ENCODE results near the gene NTNG1.

NTNG1 gene

DNA sequence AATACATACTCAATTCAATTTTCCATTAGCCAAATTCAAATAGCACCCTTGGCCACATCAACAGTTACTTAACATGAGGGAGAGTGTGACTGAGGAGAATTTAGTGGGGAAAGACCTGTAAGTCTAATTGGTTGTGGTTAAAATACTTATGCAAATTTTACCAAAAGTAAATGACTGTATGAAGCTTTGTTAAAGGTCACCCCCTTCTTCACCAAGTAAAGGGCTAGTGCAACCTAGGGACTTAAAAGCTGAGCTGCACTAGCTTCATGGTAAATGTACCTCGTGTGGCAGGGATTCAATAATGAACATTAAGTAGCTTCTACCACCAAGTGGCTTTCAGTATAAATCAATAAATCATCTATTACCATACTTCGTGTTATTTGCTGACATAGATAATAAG is 372.0 kb downstream of the NTNG1 start:
- DNase-seq (ENCODE audit: low spot score) = no peak

DNA sequence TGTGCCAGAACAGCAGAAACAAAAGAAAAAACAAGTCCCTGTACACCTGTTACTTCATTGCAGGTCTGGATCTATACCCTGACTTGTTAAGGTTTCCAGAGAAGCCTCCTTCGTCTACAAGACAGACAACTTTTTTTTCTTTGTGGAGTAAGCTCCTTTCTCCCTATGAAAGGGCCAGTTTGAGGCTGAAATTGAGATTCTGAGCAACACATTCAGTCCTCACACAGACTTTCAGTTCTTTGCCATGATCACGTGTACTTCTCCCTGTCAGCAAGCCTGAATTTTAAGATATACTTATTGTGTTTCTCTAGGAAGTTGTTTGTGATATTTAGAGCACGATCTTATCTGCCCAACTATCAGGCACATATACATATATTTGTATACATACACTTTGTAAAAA is 374.0 kb downstream of the NTNG1 start:
- DNase-seq (ENCODE audit: low spot score) = no peak

DNA sequence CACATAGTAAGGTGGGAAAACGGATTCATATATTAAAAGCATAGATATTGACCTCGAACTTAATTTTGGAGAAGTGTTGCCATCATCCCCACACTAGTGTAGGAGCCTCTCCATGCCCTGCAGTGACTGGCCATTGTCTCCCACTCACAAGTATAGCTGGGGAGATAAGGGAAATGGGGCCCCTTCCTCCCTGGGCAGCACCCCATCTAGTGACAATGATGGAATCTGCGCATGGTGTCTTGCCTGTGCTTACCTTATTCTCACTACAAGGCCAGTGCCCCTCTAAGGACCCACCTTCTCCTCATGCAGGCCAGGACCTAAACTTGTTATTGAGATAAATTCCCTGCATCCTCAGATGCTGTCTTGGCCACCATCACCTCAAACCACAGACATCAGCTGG is 374.9 kb downstream of the NTNG1 start:
- no peak for DNase-seq (ENCODE audit: low spot score)

DNA sequence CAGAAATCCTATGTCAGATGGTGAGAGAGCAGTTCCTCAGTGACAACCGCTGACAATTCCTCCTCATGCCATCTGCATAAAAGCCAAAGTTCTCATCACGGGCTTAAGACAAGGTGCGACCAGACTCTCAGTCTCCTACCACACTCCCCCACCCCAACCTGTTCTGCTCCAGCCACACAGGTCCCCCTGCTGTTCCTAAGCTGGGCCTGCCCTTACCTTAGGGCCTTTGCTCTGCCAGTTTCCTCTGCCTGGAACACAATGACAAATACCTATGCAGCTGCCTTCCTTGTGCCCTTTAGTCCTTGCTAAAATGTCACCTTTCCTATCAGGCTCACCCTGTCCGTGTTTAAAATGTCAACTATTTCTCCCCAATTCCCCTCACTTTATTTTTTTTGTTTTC is 382.2 kb downstream of the NTNG1 start:
- no peak for DNase-seq (ENCODE audit: low spot score)

DNA sequence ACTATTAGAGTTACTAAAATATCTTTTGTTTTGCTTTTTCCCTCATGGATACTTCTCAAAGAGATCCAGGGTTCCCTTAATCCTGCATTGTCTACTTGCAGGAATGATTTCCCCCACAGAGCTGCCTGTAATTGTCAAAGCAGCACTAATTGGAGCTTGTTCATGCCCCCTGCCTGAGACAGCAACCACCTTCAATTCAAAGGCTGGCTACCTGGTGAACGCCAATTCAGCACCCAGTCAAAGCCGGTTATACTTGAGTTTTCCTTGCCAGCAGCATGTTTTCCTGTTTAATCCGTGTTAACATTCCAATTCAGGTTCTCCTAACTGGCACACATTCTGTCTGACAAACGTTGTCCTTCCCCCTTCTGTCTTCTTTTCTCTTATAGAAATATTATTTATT is 382.9 kb downstream of the NTNG1 start:
- DNase-seq (ENCODE audit: low spot score) = no peak

DNA sequence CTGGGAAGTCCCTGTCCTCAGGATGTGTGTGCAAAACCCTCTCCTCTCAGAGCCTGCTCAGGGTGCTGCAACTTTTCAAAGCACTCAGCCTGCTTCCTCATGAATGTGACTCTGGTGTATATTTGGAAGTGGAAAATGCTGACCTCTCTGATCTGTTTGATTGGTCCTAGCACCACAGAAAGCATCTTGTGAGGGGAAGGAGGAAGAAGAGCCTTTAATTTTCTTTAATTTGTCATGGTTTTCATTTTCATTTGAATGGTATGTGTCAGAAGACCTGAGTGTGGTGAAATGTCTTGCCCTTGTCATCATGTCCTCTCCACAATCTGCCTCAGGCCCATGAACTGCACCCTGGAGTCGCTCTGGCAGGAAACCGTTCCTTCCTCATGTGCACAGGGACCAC is 383.5 kb downstream of the NTNG1 start:
- no peak for DNase-seq (ENCODE audit: low spot score)

DNA sequence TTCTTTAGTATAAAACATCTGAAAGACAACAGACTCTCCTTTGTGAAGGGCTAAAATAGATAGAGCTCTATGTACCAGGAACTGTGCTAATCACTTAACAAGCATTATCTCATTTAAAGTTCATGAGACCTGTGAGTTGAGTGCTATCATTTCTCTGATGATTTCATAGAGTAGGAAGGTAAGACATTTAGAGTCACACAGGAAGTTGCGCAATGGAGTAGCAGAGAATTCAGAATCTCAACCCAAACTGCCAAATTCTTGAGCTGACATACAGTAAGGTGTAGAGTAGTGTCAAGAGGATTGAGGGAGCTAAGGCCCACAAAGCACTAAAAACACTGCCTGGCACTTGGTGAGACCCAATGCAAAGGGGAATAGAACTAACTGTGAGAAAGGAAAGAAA is 384.3 kb downstream of the NTNG1 start:
- no peak for DNase-seq (ENCODE audit: low spot score)

DNA sequence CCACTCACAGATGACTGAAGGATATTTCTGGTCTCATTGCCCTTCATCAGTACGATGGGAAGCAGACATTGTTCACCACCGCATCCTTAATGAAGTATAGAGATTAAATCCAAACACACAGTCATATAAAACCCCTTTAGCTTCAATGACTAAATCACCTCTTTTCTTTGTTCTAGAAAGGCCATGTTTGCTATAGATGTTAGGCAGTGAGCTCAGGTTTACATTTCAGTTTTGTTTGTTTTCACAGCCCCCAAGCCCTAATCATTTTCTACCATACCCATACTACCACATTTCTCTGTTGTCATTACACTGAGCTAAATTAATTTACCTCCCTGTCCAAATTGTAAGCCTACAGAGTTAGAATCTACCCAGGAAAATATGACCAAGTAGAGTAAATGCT is 385.1 kb downstream of the NTNG1 start:
- DNase-seq (ENCODE audit: low spot score) = no peak

DNA sequence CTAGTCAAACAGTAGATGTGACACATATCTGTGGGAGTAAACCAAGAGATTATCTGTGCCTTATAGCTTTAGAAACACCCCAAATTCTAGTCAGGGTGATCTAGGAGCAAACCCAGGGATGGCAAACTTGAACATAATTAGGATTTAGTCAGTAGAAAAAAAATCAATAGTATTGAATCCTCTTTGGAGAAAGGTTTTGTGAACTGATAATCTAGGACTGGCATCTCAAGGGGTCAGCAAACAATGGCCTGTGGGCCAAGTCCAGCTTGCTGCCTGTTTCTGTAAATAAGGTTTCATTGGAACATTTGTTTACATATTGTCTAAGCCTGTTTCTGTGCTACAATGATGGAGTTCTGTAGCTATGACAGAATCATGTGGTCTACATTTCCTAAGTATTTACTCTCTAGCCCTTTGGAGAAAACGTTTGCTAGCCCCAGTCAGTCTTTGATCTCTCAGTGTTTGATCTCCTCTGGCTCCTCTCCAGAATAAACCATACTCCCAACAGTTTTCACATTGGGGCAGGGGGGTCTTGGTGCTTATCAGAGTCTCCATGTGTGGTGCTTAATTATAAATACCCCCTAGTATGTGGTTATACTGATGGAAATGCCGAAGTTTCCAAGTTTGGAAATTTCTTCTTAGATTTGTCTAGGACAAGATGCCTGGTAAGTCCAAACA is 385.8 kb downstream of the NTNG1 start:
- no peak for DNase-seq (ENCODE audit: low spot score)

DNA sequence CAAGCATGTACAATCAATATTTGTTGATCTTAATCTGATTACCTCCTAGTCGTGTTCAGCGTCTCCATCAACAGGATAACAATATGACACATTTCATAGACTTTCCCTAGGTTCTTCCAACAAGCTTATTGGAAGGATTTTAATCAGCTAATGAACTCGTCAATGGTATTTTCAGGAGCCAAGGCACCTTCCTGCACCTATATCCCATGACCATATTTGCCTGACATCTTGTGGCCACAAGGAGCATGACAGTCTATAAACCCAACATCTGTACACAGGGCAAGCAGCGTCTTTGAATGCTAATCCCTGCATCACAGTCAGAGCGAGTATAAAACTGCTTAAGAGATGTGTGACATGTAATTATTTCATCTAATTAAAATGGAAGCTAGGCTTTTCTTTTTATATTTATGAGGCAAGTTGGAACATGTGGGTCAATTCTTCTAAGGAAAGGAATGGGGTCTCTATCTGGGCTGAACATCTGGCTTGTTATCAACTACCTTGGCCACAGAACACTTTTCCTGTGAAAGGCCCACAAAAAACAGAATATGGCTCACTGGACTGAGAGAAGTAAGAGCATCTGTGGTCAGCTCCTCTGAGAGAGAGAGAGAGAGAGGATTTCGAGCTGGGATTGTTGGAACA is 388.8 kb downstream of the NTNG1 start:
- DNase-seq (ENCODE audit: low spot score) = peak; percentile 78

DNA sequence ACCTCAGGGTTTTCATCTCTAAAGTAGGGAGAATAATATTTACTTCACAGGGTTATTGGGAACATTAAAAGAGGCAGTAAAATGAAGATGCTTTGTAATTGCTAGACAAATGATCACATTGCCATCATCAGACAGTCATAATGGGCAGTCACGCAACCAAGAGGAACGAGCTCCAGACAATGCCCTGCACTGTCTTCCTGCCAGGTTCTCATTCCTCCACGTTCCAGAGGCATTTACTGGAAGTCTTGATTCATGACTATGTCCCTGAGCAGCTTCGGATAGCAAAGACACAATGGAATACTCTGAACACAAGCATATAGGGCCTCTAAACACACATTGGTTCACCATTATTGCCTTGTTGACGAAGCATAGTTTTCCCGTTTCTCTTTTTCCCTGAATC is 389.7 kb downstream of the NTNG1 start:
- peak; percentile 72 for DNase-seq (ENCODE audit: low spot score)

DNA sequence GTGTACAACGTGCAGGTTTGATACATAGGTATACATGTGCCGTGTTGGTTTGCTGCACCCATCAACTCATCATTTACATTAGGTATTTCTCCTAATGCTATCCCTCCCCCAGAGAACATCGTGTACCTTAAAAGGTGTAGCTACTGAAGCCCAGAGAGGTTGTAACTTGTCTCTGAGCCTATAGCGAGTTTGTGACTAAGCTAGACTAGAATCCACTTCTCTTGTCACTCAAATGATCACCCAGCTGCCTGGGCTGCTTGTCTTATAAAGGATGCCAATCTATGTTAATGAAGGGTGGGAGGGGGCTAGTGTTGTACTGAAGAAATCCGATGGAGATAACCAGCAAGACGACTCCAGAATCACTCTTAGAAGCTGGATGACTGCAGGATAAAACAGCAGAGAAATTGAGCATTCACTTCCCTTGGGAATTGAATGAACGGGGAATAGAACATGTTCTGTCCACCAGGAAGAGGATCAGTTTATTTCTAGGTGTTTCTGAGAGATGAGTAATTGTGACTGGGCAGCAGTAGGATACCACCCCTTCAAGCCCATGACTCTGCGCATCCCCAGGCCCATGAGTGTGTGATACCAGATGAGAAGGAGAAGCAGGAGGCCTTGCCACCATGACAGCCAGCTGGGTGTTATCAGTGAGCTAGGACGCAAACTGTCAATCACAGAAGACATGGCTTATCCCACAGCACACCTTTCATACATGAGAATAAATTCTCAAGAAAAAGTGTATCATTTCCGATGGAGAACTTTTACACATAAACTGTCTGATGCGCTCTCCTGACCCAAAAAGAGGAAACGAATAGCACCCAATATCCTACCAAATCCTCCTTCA is 390.4 kb downstream of the NTNG1 start:
- DNase-seq (ENCODE audit: low spot score) = no peak

DNA sequence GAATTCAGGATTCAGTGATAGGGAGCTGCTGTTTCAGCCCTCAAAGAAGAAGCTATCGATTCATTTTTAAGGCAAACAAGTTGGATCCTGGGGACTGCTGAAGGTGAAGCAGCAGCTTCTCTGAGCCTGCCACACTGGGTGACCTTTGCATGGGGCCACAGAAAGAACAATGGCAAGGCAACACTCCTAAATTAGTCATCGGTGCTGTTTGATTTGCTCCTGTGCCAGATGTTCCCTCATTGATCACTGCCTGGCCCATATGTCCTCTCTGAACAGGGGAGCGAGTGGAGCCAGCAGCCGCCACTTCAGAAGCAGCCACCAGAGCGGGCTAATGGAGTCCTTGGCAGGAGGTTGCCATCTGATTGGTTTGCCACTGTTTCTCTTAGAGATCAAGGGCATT is 391.5 kb downstream of the NTNG1 start:
- DNase-seq (ENCODE audit: low spot score) = no peak

All from AG20443 (cell line).